Astrocyte (in vitro differentiated cells and primary cell): ENCODE data around the gene POTEI.
"Not testable (repeated sequence)": the region's sequence is repeated elsewhere in the genome, so short reads cannot be mapped to it uniquely, and the experiment has no call there.

Experiments
- CTCF ChIP-seq: IDR thresholded peaks from 2 replicates; pipeline ENCODE4 v1.5.1; 2011; ENCODE audit warnings: low read depth, mild to moderate bottlenecking, inconsistent platforms, low read length, moderate library complexity; ENCODE audit not compliant: insufficient read depth
- EZH2 ChIP-seq: IDR thresholded peaks from 2 replicates; pipeline ENCODE4 v1.6.1; 2012; ENCODE audit warnings: mild to moderate bottlenecking, low read length, inconsistent platforms; ENCODE audit not compliant: insufficient read depth

- not testable (repeated sequence) for TF ChIP-seq CTCF, EZH2
Observed at GRCh38 chr2:130529545-130529944, 20.4 kb upstream of the POTEI start.
